DMS 273 (cell line): ENCODE data around the gene MYO1A.
A peak's percentile ranks its signal among the peaks of the same experiment; 100 is the strongest.

ENCODE experiments used
- DNase-seq: peaks from one replicate; lab custom pipeline; 2025; ENCODE audit not compliant: unreplicated experiment; lab: John Stamatoyannopoulos, UW

The MYO1A gene

DNA sequence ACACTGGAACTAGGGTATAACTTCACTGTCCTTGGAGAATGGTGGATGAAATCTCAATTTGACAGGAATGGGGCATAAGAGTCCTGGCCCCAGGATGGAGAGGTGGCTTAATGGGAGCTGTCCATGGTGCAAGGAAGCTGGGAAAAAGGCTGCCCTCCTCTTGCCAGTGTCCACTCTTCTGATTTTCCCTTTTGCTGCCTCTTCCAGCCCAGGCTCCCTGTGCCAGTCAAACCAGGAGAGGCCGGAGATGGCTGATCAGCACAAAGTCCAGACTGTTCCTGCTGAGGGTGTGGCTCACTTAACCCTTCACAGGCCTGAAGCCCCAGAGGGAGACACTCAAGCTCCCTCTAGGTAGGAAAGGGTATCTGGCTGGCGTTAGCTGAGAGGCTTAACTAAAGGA lies at the start of gene MYO1A:
Gene MYO1A (minus strand): TSS at position 240 of the 400 bp plus-strand sequence. CDS start 1,806 bp downstream, outside the sequence.
- no peak for DNase-seq

DNA sequence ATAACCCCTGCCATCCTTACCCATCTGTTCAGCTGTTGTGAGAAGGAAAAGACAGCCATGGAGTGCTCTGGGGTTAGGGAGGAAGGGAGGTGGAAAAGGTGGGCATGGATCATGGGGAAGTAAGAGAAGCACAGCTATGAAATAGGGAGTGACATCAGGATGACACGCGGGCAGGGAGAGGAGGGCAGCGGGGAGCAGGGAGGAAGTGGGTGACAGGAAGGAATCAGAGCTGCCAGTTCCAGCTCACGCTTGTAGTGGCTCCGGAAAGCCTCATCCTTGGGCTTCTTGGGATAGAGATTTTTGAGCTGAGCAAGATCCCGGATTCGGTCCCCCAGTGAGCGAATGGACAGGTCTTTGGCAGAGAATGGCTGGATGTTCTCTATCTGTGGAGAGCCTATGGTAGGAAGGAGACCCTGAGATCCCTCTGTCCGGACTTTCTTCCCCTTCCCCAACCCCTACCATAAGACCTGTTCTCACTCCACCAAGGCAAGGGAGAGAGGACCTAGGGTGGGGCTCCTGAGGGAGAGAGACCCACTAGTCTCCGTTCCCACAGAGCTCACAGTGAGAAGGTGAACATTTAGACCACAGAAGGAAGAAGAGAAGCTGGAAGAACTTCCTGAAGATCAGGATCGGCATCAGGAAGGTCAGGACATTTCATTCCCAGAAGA lies 49.3 kb upstream of the MYO1A start:
- DNase-seq = no peak

DNA sequence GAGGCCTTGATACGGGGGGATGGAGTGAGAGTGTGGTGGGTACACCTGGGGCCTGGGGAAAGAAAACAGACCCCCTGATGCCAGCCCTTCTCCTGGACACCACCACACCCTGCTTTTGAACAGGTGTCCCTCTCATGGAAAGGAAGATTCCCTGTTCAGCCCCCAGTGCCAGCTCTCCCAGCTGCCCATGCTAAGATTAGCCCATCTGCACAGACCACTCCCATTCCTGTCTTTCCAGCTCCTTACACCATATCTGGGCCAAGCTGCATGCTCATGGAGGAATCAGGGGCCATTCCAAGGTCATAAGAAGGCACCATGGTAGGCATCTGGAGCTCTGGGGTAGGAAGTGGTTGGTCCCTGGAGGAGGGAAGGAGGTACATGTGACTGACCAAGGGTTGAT lies 48.6 kb upstream of the MYO1A start:
- DNase-seq = peak; percentile 10

DNA sequence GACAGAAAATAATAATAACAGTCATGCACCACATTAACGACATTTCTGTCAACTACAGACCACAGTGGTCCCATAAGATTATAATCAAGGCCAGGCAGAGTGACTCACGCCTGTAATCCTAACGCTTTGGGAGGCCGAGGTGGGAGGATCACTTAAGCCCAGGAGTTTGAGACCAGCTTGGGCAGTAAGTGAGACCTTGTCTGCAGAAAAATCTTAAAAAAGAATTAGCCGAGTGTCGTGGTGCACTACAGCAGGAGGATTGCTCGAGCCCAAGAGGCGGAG lies 47.6 kb upstream of the MYO1A start:
- no peak for DNase-seq

DNA sequence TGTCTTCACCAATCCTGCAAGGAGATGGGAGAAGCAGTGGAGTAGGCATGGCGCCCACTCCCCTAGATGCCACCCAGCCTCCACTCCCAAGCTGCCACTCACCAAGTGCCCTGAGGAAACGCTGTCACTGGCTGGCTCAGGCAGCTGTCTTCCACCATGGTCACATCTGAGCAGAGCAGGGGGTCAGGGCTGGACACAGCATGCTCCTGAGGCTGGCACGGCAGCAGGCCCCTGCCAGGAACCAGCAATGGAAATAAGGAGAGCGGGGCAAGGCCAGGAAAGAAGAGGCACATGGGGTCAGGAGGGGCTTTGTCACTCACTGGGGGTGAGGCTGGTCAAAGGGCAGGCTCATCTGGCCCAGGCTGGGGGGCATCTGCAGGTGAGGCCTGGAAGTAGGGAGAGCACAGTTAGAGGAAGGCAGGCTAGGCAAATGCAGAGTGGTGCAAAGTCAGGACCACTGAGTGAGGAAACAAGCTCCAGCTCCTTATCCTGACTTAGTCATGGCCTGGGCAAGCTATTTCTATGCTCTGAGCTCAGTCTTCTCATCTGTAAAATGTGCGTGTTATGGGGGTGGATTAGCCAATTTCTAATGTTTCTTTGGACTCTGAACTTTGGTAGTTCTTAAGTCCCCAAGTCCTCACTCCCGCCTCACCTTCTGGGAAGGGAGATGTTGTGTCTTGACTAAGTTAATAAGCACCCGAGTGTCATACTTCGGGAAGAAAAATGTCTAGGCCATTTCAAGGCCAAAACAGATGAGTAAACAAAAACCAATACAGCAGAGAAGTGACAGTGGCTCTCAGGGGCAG lies 47.0 kb upstream of the MYO1A start:
- DNase-seq = no peak

DNA sequence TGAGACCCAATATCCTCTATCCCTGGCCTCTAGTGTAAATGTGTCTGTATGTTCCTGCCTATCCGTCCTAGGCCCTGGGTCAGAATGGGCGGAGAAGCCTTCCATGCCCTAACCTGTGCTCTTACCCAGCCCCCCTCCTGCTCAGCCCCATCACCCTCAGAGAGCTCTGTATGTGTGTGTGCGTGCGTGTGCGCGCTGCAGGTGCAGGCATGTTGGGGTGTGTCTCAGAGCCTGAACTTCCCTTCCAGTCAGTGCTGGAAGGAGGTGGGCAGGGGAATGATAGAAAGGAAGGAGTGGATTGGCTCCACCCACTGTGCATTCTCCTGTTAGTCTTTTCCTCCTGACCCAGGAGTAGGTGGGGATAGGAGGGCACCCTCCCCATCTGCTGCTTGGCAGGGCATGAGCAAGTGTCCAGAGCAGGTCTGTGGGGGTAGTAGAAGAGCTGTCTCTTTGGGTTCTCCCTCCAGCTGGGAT lies 46.2 kb upstream of the MYO1A start:
- peak; percentile 62 for DNase-seq

DNA sequence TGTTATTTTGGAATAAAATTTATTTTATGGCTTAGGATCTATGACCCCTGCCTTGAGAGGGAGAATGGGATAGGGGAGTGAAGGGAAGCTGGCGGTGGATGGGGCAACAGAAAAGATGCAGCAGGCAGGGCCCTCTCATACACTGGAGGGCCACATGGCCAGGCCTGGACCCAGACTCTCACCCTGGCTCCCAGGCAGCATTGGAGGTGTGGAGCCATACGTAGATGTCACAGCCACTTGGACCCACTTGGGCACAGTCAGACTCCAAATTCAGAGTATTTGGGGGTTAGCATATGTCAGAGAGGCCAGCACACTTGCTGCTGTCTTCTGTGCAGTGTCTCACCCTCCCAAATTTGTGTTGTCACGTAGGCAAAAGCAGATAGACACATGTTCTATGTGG lies 45.5 kb upstream of the MYO1A start:
- no peak for DNase-seq

DNA sequence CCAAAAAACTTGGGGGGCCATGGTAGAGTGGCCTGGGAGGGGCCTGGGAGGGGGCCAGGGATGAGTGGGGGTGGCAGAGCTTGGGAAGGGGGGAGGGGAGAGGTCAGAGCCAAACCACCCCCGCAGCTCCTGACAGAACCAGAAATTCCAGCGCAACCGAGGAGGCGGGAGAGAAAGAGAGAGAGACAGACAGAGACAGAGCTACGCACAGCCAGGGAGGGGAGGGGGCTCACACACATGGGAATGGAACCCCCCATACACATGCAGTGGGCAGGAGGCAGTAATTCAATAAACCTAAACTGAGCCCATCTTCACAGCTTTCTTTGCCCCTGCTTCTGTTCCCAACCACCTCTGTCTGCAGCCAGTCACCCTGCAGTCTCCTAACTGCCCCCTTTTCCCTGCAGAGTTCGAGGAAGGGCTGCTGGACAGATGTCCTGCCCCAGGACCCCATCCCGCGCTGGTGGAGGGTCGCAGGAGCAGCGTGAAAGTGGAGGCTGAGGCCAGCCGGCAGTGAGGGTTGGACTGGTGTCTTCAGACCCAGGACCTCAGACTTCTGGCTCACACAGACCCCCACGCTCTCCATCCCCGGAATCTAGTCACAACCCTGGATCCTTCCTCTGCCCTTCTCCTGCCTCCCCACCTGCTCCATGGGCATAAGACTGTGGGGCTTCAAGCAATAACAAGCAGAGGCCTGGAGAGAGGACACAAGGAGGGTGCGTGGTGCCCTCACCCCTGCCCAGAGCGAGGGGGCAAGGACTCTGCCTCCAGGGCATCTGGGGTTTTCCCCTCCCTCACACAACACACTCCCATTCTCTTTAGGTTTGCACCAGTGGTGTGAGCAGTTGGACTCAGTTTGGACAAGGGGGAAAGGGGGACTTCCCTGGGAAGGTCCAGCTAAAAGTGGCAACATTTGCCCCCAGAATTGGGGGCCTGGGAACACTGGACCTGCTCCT lies 44.6 kb upstream of the MYO1A start:
- DNase-seq = no peak

DNA sequence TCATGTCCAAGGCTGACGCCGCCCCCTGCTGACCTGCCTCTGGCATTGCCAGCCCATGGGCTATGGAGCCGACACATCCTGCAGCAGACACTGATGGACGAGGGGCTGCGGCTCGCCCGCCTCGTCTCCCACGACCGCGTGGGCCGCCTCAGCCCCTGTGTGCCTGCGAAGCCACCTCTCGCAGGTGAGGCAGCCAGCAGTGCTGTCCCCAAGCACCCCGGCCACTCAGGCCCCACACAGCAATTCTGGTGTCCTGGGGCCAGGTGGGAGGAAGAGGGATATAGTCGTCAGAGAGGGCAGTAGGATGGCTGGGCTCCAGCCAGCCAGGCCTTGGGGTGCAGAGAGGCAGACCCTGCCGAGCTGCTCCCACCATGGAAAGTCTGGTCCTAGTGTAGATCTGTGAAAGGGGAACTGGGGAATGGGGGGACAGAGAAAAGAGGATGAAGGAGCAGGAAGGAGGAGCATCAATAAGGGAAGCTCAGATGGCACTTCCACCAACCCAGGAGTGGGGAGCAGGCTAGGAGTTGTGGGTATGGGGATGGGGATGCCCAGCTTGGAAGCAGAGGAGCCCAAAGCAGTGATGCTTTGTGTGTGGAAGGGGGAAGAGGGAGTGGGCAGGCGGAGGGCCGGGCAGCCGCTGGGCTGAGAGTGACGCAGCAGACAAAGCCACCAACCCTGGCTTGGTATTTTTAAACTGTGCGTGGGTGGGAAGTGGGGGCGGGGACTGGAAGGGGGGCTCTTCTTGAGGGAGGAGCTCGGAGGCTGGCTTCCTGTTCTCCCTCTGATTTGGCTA lies 43.7 kb upstream of the MYO1A start:
- DNase-seq = peak; percentile 40

DNA sequence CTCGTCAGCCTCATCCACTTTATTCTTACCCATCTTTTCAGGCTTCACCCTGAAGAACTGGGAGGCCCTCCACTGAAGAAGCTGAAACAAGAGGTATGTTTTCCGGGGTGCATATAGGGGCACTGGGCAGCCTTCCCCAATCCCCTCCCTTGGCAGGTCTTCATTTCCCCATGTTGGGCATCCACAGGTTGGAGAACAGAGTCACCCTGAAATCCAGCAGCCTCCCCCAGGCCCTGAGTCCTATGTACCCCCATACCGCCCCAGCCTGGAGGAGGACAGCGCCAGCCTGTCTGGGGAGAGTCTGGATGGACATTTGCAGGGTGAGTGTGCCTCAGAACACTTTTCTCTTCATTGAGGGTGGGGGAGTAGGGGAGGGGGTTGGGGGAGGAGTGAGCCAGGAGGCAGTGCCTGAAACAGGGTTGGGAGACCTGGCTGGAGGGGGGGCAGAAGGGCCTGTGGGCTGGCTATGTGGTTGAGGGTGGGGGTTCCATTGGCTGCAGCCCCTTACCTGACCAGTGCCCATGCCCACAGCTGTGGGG lies 43.0 kb upstream of the MYO1A start:
- DNase-seq = no peak

DNA sequence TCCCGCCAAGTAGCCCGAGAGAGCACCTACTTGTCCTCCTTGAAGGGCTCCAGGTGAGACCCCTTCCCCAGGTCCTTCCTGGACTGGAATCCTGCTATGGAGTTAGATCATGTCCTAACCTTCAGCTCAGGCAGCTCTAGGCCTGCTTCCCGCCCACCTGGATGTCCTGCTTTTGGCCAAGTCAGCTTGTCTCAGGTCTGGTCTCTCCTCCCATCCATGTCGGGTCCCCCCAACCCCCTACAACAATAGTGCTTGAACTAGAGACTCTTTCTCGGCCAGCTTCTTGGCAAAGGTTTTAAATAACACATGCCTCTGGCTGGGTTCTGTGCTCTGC lies 42.6 kb upstream of the MYO1A start:
- no peak for DNase-seq

DNA sequence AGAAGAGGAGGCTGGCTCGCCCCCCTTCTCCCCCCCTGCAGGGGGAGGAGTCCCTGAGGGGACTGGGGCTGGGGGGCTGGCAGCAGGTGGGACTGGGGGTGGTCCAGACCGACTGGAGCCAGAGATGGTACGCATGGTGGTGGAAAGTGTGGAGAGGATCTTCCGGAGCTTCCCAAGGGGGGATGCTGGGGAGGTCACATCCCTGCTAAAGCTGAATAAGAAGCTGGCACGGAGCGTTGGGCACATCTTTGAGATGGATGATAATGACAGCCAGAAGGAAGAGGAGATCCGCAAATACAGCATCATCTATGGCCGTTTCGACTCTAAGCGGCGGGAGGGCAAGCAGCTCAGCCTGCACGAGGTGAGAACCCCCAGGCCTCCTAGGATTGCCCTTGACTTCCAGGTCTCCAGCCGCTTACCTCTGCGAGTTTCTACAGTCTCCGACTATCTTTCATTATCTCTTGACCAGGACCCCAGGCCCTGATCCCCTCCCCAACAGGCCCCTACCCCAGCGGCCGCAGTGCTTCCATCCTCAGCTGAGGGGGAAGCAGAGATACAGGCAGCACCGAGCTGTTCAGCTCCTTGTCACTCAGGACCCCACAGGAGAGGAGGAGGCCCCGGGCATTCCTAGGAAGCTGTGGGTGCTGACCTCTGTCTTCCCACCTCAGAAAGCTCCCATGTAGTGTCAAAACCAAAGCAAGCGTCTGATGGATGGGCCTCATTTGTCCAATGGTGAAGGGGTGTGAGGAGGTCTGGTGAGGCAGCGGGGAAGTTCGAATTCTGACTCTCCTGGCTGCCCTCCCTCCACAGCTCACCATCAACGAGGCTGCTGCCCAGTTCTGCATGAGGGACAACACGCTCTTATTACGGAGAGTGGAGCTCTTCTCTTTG lies 42.0 kb upstream of the MYO1A start:
- DNase-seq = no peak

DNA sequence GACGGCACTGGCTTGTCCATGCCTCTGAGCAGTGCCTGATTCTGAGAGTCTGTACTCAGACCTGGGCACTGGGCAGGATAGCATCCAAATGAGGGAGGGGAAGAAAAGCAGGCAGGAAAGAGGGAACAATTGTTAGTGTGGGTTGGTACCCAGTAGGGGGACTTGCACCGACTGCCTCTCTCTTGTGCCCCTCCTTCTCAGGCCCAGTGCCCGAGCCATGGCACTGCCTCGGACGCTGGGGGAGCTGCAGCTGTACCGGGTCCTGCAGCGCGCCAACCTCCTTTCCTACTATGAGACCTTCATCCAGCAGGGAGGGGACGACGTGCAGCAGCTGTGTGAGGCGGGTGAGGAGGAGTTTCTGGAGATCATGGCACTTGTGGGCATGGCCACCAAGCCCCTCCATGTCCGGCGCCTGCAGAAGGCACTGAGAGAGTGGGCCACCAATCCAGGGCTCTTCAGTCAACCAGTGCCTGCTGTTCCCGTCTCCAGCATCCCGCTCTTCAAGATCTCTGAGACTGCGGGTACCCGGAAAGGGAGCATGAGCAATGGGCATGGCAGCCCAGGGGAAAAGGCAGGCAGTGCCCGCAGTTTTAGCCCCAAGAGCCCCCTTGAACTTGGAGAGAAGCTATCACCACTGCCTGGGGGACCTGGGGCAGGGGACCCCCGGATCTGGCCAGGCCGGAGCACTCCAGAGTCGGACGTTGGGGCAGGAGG lies 41.2 kb upstream of the MYO1A start:
- DNase-seq = no peak

DNA sequence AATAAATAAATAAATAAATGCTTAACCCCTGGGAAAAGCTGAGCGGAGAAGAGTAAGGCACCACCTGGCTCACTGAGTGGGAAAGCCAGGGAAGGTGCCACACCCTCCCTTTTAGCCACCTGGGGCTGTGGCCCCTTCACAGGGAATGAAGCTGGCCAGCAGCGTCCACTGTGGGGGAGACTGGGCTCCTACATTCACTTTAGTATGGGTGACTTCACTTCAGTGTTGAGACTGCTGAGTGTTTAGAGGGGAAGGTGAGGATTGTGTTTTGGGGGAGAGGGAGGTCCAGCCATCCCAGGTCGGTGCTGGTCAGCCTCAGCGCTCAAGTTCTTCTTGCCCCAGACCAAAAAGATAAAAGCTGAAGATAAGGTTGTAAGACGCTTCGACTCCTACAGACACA lies 40.6 kb upstream of the MYO1A start:
- no peak for DNase-seq

DNA sequence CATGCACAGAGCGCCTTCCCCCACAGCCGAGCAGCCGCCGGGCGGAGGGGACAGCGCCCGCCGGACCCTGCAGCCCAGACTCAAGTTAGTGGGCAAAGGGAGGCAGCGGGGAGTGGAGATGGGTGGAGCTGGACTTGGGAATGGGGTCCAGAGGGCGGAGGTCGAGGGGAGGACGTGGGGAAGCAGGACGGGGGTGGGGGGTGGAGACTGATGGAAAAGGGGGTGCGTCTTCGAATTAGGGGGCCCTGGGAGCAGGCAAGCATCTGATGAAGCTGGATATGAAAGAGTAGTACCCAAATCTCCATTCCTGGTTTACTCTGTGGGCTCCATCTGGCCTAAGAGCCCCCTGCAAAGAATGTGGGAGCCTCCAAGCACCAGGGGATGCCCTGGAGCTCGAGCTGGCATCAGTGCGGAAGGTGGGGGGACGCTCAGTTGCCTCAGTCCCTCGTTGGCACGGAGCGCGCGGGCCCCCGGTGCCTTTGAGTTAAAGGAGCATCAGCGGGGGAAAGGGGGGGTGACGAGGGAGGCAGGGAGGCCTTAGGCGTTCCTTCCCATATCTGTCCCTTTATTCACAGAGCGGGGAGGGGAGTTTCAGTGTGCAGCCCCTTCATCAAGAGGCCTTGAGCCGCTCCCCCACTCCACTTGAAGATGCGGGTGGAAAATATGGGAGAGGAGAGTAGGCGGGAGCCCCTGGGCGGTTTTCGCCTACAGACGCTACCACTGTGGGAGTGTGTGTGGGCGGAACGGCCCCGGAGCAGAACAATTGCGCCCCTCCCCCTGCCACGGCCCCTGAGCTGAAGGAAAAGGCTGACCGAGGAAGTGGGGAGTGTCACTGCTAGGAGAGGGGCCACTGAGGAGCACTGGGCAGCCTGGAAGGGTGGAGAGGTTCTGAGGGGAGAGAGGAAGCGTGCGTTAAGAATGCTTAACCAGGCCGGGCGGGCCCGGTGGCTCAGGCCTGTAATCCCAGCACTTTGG lies 39.6 kb upstream of the MYO1A start:
- peak; percentile 40 for DNase-seq

DNA sequence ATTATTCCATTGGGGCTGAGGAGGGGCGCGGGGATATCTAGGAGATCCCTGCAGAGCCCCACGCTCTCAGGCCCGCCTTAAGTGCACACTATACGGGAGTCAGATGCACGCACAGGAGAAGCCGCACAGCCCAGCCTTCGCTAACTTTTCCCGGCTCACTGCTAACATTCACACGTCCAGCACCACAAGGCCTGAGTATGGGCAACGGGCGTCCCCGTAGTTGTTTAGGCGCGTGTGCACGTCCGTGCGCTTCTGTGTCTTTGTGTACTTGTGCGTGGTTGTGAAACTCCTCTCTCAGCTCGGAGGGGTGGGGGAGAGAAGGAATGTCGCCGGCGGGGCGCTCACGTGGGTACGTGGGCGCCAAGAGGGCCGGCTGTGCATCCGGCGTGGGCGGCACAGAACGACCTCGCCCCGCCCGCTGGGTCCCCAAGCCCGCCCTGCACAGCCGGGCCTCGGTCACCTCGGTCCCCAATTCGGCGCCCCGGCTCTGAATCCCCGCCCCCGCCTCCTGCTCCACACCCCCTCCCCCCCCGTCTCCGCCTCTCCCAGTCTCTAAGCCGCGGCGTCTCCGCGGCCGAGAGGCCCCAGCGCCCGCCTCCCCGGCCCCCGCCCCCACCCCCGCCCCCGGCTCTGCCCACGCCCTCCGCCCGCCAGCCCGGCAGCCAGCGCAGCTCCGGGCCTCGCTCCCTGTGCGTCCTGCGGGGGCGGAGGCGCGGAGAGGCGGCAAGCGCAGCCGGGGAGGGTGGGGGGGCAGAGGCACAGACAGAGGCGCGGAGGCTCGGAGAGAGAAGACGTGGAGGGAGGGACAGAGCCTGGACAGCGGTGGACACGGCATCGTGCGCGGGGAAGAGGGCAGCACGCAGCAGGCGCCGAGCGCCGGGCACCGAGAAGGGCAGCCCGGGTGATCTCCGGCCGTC lies 38.7 kb upstream of the MYO1A start, which contains the start of gene NAB2:
Gene NAB2 (plus strand): TSS at position 761 of the 917 bp plus-strand sequence. CDS start 158 bp downstream, outside the sequence.
- peak; percentile 94 for DNase-seq
